ENCODE measurements around the gene CDC5L.

DNA sequence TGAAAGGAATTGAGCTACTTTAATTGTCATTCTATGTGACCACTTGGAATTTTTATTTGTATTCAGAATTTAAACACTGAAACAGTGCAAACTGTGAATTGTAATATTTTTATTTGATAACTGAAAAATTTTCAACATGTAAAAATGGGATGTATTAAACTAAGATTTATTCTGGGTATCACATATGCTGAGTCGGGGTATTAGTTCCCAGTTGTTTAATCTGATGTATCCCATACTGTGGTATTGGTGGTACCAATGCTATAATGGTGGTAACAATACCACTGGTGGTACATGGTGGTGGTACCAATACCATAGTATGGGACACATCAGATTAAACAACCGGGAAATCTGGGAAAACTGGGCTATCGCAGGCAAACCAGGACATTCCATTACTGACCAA lies 79.4 kb downstream of the CDC5L start:
- TF ChIP-seq, protein P1, sequence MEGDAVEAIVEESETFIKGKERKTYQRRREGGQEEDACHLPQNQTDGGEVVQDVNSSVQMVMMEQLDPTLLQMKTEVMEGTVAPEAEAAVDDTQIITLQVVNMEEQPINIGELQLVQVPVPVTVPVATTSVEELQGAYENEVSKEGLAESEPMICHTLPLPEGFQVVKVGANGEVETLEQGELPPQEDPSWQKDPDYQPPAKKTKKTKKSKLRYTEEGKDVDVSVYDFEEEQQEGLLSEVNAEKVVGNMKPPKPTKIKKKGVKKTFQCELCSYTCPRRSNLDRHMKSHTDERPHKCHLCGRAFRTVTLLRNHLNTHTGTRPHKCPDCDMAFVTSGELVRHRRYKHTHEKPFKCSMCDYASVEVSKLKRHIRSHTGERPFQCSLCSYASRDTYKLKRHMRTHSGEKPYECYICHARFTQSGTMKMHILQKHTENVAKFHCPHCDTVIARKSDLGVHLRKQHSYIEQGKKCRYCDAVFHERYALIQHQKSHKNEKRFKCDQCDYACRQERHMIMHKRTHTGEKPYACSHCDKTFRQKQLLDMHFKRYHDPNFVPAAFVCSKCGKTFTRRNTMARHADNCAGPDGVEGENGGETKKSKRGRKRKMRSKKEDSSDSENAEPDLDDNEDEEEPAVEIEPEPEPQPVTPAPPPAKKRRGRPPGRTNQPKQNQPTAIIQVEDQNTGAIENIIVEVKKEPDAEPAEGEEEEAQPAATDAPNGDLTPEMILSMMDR (IDR thresholded peaks at IDR 0.05): no peak
- TF ChIP-seq POLR2A (IDR thresholded peaks at IDR 0.05) (no peak), POLR2AphosphoS5 (IDR thresholded peaks at IDR 0.05) (no peak)

Measured in prostate gland (tissue), 2 donors.